HG03175 (cell line): ENCODE measurements around the gene TRAF1.

Experiments used
- ATAC-seq: cut with Tn5 transposase; IDR thresholded peaks from one replicate; pipeline ENCODE4 v1.9.1; 2021; ENCODE audit warnings: mild to moderate bottlenecking, moderate library complexity; ENCODE audit not compliant: unreplicated experiment

Gene TRAF1

GRCh38 chr9:120890320-120891244 lies 36.0 kb downstream of the TRAF1 start:
- ATAC-seq, result no peak

GRCh38 chr9:120889606-120890271 lies 36.9 kb downstream of the TRAF1 start:
- no peak for ATAC-seq

GRCh38 chr9:120888626-120889025 lies 38.0 kb downstream of the TRAF1 start:
- no peak for ATAC-seq

- ATAC-seq, result no peak
Measured at GRCh38 chr9:120886490-120886967, 40.1 kb downstream of the TRAF1 start.

GRCh38 chr9:120885958-120886357 lies 40.6 kb downstream of the TRAF1 start:
- ATAC-seq, result no peak

GRCh38 chr9:120885457-120885856 lies 41.1 kb downstream of the TRAF1 start:
- no peak for ATAC-seq

- ATAC-seq, result no peak
Measured at GRCh38 chr9:120883608-120883996, 43.0 kb downstream of the TRAF1 start.

GRCh38 chr9:120882935-120883607 lies 43.5 kb downstream of the TRAF1 start:
- ATAC-seq, result no peak

- ATAC-seq, result no peak
Measured at GRCh38 chr9:120879446-120879845, 47.1 kb downstream of the TRAF1 start.

- ATAC-seq, result no peak
Measured at GRCh38 chr9:120878188-120879130, 48.1 kb downstream of the TRAF1 start.

- ATAC-seq, result peak; percentile 41
Measured at GRCh38 chr9:120877276-120878034, 49.1 kb downstream of the TRAF1 start.

- peak; percentile 18 for ATAC-seq
Measured at GRCh38 chr9:120876842-120877240, 49.8 kb downstream of the TRAF1 start, which contains the start of gene PHF19. Gene PHF19, minus strand, starts transcription at chr9:120877188. Its CDS starts 2,447 bp downstream, at chr9:120874741.

GRCh38 chr9:120875954-120876841 lies 50.4 kb downstream of the TRAF1 start:
- peak; percentile 69 for ATAC-seq

GRCh38 chr9:120875643-120875953 lies 51.0 kb downstream of the TRAF1 start:
- ATAC-seq, result no peak

GRCh38 chr9:120875195-120875565 lies 51.4 kb downstream of the TRAF1 start:
- ATAC-seq, result no peak

- ATAC-seq, result no peak
Measured at GRCh38 chr9:120874226-120875194, 52.1 kb downstream of the TRAF1 start.

- no peak for ATAC-seq
Measured at GRCh38 chr9:120873512-120873911, 53.1 kb downstream of the TRAF1 start.
